Retinal pigment epithelial cell (primary cell): ENCODE results near the gene KANK4.

Experiments used
- DNase-seq: peaks from one replicate; pipeline ENCODE4 v3.0.0-alpha.2; 2010; ENCODE audit warnings: low read depth
- H3K4me3 ChIP-seq: 2 replicates; pipeline ENCODE4 v1.5.1; 2011; ENCODE audit warnings: mild to moderate bottlenecking, low read length, control low read depth, moderate library complexity
- CTCF ChIP-seq: conservative IDR thresholded peaks from 2 replicates; pipeline ENCODE4 v1.5.1; 2011; ENCODE audit warnings: low read depth, low read length, control low read depth, inconsistent platforms

KANK4 gene

GRCh38 chr1:62268315-62268714, 50.9 kb downstream of the KANK4 start:
- no peak for DNase-seq
- no peak for TF ChIP-seq CTCF
- no peak overlapping the region for H3K4me3 ChIP-seq

- no peak for DNase-seq
- H3K4me3 ChIP-seq, result no peak overlapping the region
- no peak for TF ChIP-seq CTCF
These were observed 53.0 kb downstream of the KANK4 start for GRCh38 chr1:62265956-62266935.

GRCh38 chr1:62263814-62264353, 55.4 kb downstream of the KANK4 start:
- no peak overlapping the region for H3K4me3 ChIP-seq
- TF ChIP-seq CTCF, result no peak
- no peak for DNase-seq

GRCh38 chr1:62263006-62263813, 56.0 kb downstream of the KANK4 start:
- TF ChIP-seq CTCF, result no peak
- no peak for DNase-seq
- H3K4me3 ChIP-seq, result no peak overlapping the region

- no peak overlapping the region for H3K4me3 ChIP-seq
- no peak for TF ChIP-seq CTCF
- DNase-seq, result no peak
These were observed 58.5 kb downstream of the KANK4 start for GRCh38 chr1:62260688-62261087.

- H3K4me3 ChIP-seq, result no peak overlapping the region
- no peak for TF ChIP-seq CTCF
- no peak for DNase-seq
These were observed 59.7 kb downstream of the KANK4 start for GRCh38 chr1:62259551-62259950.
